ENCODE results near the gene CMKLR1. TPM values are rescaled to one million over a fixed set of nuclear protein-coding genes. Genes with fewer than 3 reads are reported as not detected.

CMKLR1 gene
- total RNA-seq, 1 experiment from 2014 or later, result 0.66 TPM

- Histone ChIP-seq H4K20me1 (ENCODE audit: control insufficient read depth, insufficient read depth, insufficient read length) (no peaks in the 10 kb centered on the region), H2BK20ac (ENCODE audit: low read depth, low read length, poor library complexity, severe bottlenecking) (no peak overlapping the region), H3K79me2 (ENCODE audit: insufficient read depth, low read length) (no peaks in the 10 kb centered on the region), H3T11ph (ENCODE audit: low read length) (no peak overlapping the region), H2BK120ac (ENCODE audit: low read depth, low read length, poor library complexity, severe bottlenecking) (no peak overlapping the region), H2AFZ (ENCODE audit: low read length) (no peak overlapping the region), H3K4me1 (ENCODE audit: insufficient read depth, low read length) (peaks cover 8% of the 10 kb centered on the region; the same call in 1 of the 2 replicates), H4K91ac (ENCODE audit: insufficient read length, low read depth, low read length) (no peak overlapping the region), H4K8ac (replicated peaks; ENCODE audit: insufficient read length, low read depth, low read length) (no peak overlapping the region), H2BK5ac (ENCODE audit: insufficient read length, low read length) (no peak overlapping the region), H3K23ac (ENCODE audit: insufficient read length, low read depth, low read length) (no peak overlapping the region), H3K4me2 (ENCODE audit: insufficient read depth, insufficient read length, low read length) (no peak overlapping the region), H3K18ac (ENCODE audit: insufficient read length, low read depth, low read length) (no peak overlapping the region), H3K56ac (ENCODE audit: insufficient read length, low read depth, low read length) (no peak overlapping the region), H2AK5ac (ENCODE audit: insufficient read length, low read length) (no peak overlapping the region), H3K79me1 (ENCODE audit: insufficient read depth, low read depth, low read length, poor library complexity, severe bottlenecking) (no peaks in the 10 kb centered on the region), H4K5ac (ENCODE audit: insufficient read length, low read depth, low read length) (no peak overlapping the region), H3K4ac (ENCODE audit: low read depth, low read length) (no peak overlapping the region), H3K27me3 (ENCODE audit: insufficient read depth, low read length) (no peaks in the 10 kb centered on the region), H2BK12ac (ENCODE audit: insufficient read length, low read depth, low read length) (no peak overlapping the region), H2BK15ac (ENCODE audit: low read depth, low read length) (no peak overlapping the region), H3K27ac (ENCODE audit: insufficient read length, low read depth, low read length) (no peak overlapping the region), H3K23me2 (ENCODE audit: insufficient read length, low read depth, low read length, poor library complexity, severe bottlenecking) (no peaks in the 10 kb centered on the region), H3K14ac (ENCODE audit: insufficient read depth, low read length) (no peak overlapping the region), H3K9me3 (ENCODE audit: control insufficient read depth, low read depth, low read length) (no peaks in the 10 kb centered on the region), H3K9ac (ENCODE audit: extremely low read depth, insufficient read length, low read length) (no peak overlapping the region)
- Mint-ChIP-seq H3K36me3 (ENCODE audit: insufficient read depth in 1 of 3, low read depth in 3 of 3) (no peaks in the 10 kb centered on the region; a peak in 1 of 7 replicates), H3K27ac (no peak overlapping the region), H3K4me1 (peaks cover 28 to 35% of the 10 kb centered on the region in 2 experiments), H3K9me3 (no peaks in the 10 kb centered on the region), H3K27me3 (ENCODE audit: low read depth) (peaks cover 6% of the 10 kb centered on the region), H3K4me3 (no peak overlapping the region)
- DNase-seq, result no peak
- WGBS (ENCODE audit: extremely low coverage, insufficient read length, low lambda C conversion rate), result no CpG with 5 or more reads among the region's 6 CpGs
- TF ChIP-seq CTCF (conservative IDR thresholded peaks at IDR 0.05), result no peak
These were observed 28.6 kb downstream of the CMKLR1 start for GRCh38 chr12:108310489-108310888.

Data from H9 (cell line).